Tibial nerve (tissue), 4 donors: ENCODE results near the gene KIAA2012. TPM values are rescaled to one million over a fixed set of nuclear protein-coding genes. Genes with fewer than 3 reads are reported as not detected.

Experiments used
- DNase-seq, 2 donors: peaks; one replicate each; pipeline ENCODE4 v3.0.0-alpha.2; 2019; ENCODE audit warnings: low spot score in 2 of 2
- H3K27ac ChIP-seq, 4 donors: fragments of 200-600 bp; sonication (generic) in 3 of 4; one replicate each; pipeline ENCODE4 v1.5.1; 2017 to 2019; ENCODE audit warnings: mild to moderate bottlenecking in 1 of 4
- H3K27me3 ChIP-seq, 2 donors: fragments of 200-600 bp; sonication (generic) in 1 of 2; one replicate each; pipeline versions ENCODE4 v1.5.1 to v1.6.0; 2017 to 2019
- H3K36me3 ChIP-seq, 3 donors: fragments of 200-600 bp; sonication (generic); one replicate each; pipeline ENCODE4 v1.5.1; 2018 to 2019
- H3K4me1 ChIP-seq, 4 donors: fragments of 200-600 bp; sonication (generic) in 3 of 4; one replicate each; pipeline ENCODE4 v1.5.1; 2017 to 2019
- H3K4me3 ChIP-seq, 4 donors: fragments of 200-600 bp; sonication (generic) in 3 of 4; one replicate each; pipeline ENCODE4 v1.5.1; 2017 to 2019; ENCODE audit warnings: mild to moderate bottlenecking in 1 of 4, moderate library complexity in 1 of 4
- H3K9me3 ChIP-seq, 4 donors: fragments of 200-600 bp; sonication (generic) in 3 of 4; one replicate each; pipeline ENCODE4 v1.5.1; 2017 to 2019
- EP300 ChIP-seq, 2 donors: sonication (generic); formaldehyde crosslinking; IDR thresholded peaks; one replicate each; pipeline ENCODE4 v1.6.1; 2017; ENCODE audit warnings: antibody characterized with exemption in 2 of 2, mild to moderate bottlenecking in 1 of 2
- POLR2A ChIP-seq, 2 donors: fragments of 450-650 bp; IDR thresholded peaks; one replicate each; pipeline ENCODE4 v1.6.1; 2017; ENCODE audit warnings: antibody characterized with exemption in 2 of 2, mild to moderate bottlenecking in 2 of 2, moderate library complexity in 2 of 2
- WGBS, 2 donors: methylation state at CpG; one replicate each; pipeline ENCODE4 v1.1.5; 2018; 5-methylcytosine and 5-hydroxymethylcytosine counted together
- total RNA-seq, 4 donors: library from RNA; depleted of rRNA; stranded (reverse); fragments of >200 nt; gene quantifications; one replicate each; pipeline ENCODE4 v1.1.0, GENCODE V29; 2016
- TF ChIP-seq, protein P1 (sequence below), 5 experiments: fragments of 200-600 bp in 3 of 5; fragments of 450-650 bp in 2 of 5; sonication (generic) in 3 of 5; IDR thresholded peaks; one replicate each; pipeline ENCODE4 v1.5.1; 2016 to 2019; ENCODE audit warnings: antibody characterized with exemption in 5 of 5, mild to moderate bottlenecking in 3 of 5, moderate library complexity in 2 of 5

Gene KIAA2012
- total RNA-seq, 4 donors from 2014 or later: not detected

DNA sequence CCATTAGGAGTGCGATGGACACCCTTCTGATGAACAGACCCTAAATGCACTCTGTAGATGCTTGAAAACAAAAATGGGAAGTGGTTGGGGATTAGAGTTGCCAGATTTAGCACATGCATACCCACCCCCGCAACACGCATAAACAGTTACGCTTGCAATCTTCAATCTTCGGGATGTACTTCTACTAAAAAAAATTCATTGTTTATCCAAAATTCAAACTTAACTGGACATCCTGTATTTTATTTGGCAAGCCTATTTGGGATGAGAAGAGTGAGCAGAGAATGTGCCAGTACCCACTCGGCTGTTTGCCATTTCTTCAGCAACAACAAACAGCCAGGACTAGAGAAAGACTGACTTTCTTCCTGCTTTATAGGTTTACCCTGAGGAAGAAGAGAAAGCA, 18.4 kb downstream of the KIAA2012 start:
- TF ChIP-seq, protein P1, sequence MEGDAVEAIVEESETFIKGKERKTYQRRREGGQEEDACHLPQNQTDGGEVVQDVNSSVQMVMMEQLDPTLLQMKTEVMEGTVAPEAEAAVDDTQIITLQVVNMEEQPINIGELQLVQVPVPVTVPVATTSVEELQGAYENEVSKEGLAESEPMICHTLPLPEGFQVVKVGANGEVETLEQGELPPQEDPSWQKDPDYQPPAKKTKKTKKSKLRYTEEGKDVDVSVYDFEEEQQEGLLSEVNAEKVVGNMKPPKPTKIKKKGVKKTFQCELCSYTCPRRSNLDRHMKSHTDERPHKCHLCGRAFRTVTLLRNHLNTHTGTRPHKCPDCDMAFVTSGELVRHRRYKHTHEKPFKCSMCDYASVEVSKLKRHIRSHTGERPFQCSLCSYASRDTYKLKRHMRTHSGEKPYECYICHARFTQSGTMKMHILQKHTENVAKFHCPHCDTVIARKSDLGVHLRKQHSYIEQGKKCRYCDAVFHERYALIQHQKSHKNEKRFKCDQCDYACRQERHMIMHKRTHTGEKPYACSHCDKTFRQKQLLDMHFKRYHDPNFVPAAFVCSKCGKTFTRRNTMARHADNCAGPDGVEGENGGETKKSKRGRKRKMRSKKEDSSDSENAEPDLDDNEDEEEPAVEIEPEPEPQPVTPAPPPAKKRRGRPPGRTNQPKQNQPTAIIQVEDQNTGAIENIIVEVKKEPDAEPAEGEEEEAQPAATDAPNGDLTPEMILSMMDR (IDR thresholded peaks at IDR 0.05): no peak
- TF ChIP-seq POLR2A (IDR thresholded peaks at IDR 0.05): no peak
- TF ChIP-seq EP300 (IDR thresholded peaks at IDR 0.05): no peak
- no peaks in the 10 kb centered on the region for H3K36me3 ChIP-seq
- H3K4me1 ChIP-seq: peaks cover 0 to 12% (median 0%) of the 10 kb centered on the region in 4 donors
- no peak overlapping the region for H3K4me3 ChIP-seq
- no peak overlapping the region for H3K27ac ChIP-seq
- H3K9me3 ChIP-seq: no peaks in the 10 kb centered on the region
- no peak for DNase-seq
- WGBS, 2 donors: 46 to 61% methylated on average over 6 of the region's 6 CpGs
- no peaks in the 10 kb centered on the region for H3K27me3 ChIP-seq

DNA sequence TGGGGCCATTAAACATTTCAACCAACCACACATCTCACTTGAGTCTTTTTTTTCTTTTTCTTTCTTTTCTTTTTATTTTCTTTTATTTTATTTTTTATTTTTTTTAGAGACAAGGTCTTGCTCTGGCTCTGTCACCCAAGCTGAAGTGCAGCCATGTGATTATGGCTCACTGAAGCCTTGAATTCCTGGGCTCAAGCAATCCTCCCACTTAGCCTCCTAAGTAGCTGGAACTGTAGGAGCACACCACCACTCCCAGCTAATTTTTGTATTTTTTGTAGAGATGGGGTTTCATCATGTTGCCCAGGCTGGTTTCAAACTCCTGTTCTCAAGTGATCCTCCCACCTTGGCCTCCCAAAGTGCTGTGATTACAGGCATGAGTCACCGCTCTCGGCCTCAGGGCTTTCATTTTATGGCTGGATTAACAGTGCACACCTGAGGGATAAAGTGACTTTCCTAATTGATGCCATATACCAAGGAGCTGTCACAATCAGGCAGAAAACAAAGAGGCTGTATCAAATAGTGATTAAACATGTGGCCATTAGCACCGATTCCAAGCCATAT, 21.5 kb downstream of the KIAA2012 start:
- H3K9me3 ChIP-seq: no peaks in the 10 kb centered on the region
- H3K4me1 ChIP-seq: peaks cover 0 to 12% (median 0%) of the 10 kb centered on the region in 4 donors
- no peaks in the 10 kb centered on the region for H3K36me3 ChIP-seq
- no peak overlapping the region for H3K27ac ChIP-seq
- DNase-seq: no peak
- WGBS, 2 donors: 85 to 88% methylated on average over 3 of the region's 3 CpGs
- H3K27me3 ChIP-seq: no peaks in the 10 kb centered on the region
- no peak for TF ChIP-seq POLR2A (IDR thresholded peaks at IDR 0.05)
- TF ChIP-seq, protein P1 (IDR thresholded peaks at IDR 0.05): no peak
- no peak for TF ChIP-seq EP300 (IDR thresholded peaks at IDR 0.05)
- H3K4me3 ChIP-seq: no peak overlapping the region

DNA sequence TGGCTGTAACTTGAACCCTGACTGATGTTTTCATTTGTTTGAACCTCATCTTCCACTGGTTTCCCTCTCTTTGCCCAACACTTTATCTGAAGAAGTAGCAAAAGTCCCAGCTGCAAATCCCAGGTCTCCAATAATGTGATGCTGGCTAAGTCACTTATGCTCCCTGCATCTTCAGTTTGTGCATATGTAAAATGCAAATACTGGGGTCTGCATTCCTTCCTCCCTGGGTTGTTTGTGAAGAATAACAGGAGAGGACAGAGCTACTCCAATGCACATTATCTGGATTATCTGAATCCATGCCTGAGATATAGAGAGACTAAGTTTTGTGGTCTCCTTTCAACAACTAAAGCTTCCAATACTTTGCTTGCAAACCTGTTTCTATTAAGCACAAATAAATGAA, 22.2 kb downstream of the KIAA2012 start:
- TF ChIP-seq EP300 (IDR thresholded peaks at IDR 0.05) (no peak), POLR2A (IDR thresholded peaks at IDR 0.05) (no peak)
- TF ChIP-seq, protein P1 (IDR thresholded peaks at IDR 0.05): no peak
- Histone ChIP-seq H3K9me3 (no peaks in the 10 kb centered on the region), H3K27me3 (no peaks in the 10 kb centered on the region), H3K36me3 (no peaks in the 10 kb centered on the region), H3K4me1 (peaks cover 0 to 12% (median 0%) of the 10 kb centered on the region in 4 donors), H3K27ac (no peak overlapping the region), H3K4me3 (no peak overlapping the region)
- DNase-seq: no peak

DNA sequence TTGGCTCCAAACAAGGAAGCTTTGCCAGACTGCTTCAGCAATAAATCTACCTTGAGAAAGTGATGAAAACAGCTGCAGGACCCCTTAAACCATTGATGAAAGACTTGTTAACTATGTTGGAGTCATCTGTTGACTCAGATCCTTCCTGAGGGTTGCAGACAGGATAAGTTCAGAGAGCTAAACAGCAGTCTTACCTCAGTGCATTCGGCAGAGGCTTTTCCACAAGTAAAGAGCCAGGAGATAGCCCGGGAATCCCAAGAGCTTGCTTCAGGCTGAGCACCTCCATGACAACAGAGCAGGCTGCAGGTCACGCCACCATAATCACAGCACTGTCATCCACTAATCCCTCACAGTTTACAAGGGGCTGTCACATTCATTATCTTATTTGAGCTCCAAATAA, 23.7 kb downstream of the KIAA2012 start:
- no peak for DNase-seq
- TF ChIP-seq, protein P1 (IDR thresholded peaks at IDR 0.05): no peak
- TF ChIP-seq POLR2A (IDR thresholded peaks at IDR 0.05) (no peak), EP300 (IDR thresholded peaks at IDR 0.05) (no peak)
- H3K4me1 ChIP-seq: peaks cover 0 to 3% (median 0%) of the 10 kb centered on the region in 4 donors
- H3K36me3 ChIP-seq: no peaks in the 10 kb centered on the region
- no peak overlapping the region for H3K4me3 ChIP-seq
- WGBS, 2 donors: 64 to 75% methylated on average over 3 of the region's 3 CpGs
- H3K27ac ChIP-seq: no peak overlapping the region
- H3K27me3 ChIP-seq: no peaks in the 10 kb centered on the region
- no peaks in the 10 kb centered on the region for H3K9me3 ChIP-seq

DNA sequence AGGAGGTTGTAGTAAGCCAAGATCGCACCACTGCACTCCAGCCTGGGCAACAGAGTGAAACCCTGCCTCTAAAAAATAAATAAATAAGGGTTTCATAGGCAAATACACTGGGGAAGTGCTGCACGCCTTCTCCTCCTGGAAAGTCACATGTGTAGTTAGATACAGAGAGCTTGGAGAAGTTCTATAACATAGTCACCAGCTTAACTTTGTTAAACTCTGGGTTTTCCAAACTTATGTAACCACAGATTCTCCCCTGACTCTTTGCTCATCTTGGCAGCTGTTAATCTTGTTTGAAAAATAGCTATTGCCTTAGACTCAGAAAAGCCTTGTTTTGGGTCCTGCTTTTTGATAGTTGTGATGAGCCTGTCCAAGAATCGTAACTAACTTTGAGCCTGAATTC, 25.2 kb downstream of the KIAA2012 start:
- H3K36me3 ChIP-seq: no peaks in the 10 kb centered on the region
- no peak overlapping the region for H3K27ac ChIP-seq
- WGBS, 2 donors: 91 to 92% methylated on average over 3 of the region's 3 CpGs
- TF ChIP-seq EP300 (IDR thresholded peaks at IDR 0.05) (no peak), POLR2A (IDR thresholded peaks at IDR 0.05) (no peak)
- TF ChIP-seq, protein P1 (IDR thresholded peaks at IDR 0.05): no peak
- no peak overlapping the region for H3K4me3 ChIP-seq
- H3K4me1 ChIP-seq: no peaks in the 10 kb centered on the region
- no peak for DNase-seq
- H3K27me3 ChIP-seq: no peaks in the 10 kb centered on the region
- no peaks in the 10 kb centered on the region for H3K9me3 ChIP-seq
